AML-193 (cell line): Measurements from ENCODE around the gene OTOS.

Source experiments
- DNase-seq, 2 experiments: peaks; one replicate each; lab custom pipeline; 2025; lab: John Stamatoyannopoulos, UW

OTOS gene

GRCh38 chr2:240151477-240152031, 11.1 kb upstream of the OTOS start:
- no peak for DNase-seq

GRCh38 chr2:240149943-240150784, 9.7 kb upstream of the OTOS start:
- DNase-seq, result peak; percentile 3 to 19

- no peak for DNase-seq
These were observed 7.6 kb upstream of the OTOS start for GRCh38 chr2:240147911-240148587.

- no peak for DNase-seq
These were observed 6.9 kb upstream of the OTOS start for GRCh38 chr2:240147382-240147781.

GRCh38 chr2:240146627-240147278, 6.3 kb upstream of the OTOS start:
- DNase-seq, result no peak

GRCh38 chr2:240146141-240146561, 5.7 kb upstream of the OTOS start:
- no peak for DNase-seq

GRCh38 chr2:240145461-240145860, 5.0 kb upstream of the OTOS start:
- DNase-seq, result no peak

- no peak for DNase-seq
These were observed 4.3 kb upstream of the OTOS start for GRCh38 chr2:240144649-240145261.

- DNase-seq, result peak; percentile 10 to 19
These were observed 3.6 kb upstream of the OTOS start for GRCh38 chr2:240143801-240144648.

- DNase-seq, result no peak
These were observed 2.8 kb upstream of the OTOS start for GRCh38 chr2:240143276-240143675.

GRCh38 chr2:240142859-240143258, 2.4 kb upstream of the OTOS start:
- DNase-seq, result no peak

GRCh38 chr2:240142256-240142775, 1.9 kb upstream of the OTOS start:
- DNase-seq, result no peak

GRCh38 chr2:240141736-240142135, 1.3 kb upstream of the OTOS start:
- no peak for DNase-seq

GRCh38 chr2:240140920-240141319, 462 bp upstream of the OTOS start:
- no peak for DNase-seq

- DNase-seq, result no peak
These were observed 628 bp downstream of the OTOS start for GRCh38 chr2:240139666-240140393.

- no peak for DNase-seq
These were observed 1.4 kb downstream of the OTOS start for GRCh38 chr2:240139011-240139441.

- DNase-seq, result no peak
These were observed 2.0 kb downstream of the OTOS start for GRCh38 chr2:240138254-240138984.

- no peak for DNase-seq
These were observed 2.7 kb downstream of the OTOS start for GRCh38 chr2:240137596-240138253.
